Measurements from ENCODE around the gene LURAP1L. TPM values are rescaled to one million over a fixed set of nuclear protein-coding genes. Genes with fewer than 3 reads are reported as not detected.
"Not testable (repeated sequence)": the region's sequence is repeated elsewhere in the genome, so short reads cannot be mapped to it uniquely, and the experiment has no call there.

LURAP1L gene
- total RNA-seq, 1 donor from 2014 or later, result 6.6 TPM

DNA sequence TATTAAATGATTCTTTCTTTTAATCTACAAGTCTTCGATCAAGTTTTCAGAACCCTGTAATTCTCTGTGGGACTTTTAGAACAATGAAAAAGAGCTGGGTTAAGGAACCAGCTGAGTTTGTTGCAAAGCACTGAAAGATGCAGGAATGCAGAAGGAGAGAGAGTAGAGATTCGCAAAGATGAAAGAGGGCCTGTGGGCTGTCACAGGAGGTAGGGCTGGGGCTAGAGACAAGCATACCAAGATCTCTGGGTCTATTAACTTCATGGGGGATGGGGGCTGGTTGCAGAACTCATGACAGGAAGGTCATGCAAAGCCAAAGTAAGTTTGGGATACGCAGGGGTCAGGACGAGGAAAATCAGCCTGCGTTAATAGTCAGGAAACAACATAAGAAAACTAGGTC, 81.8 kb downstream of the LURAP1L start:
- no peak for DNase-seq (ENCODE audit: low spot score)

DNA sequence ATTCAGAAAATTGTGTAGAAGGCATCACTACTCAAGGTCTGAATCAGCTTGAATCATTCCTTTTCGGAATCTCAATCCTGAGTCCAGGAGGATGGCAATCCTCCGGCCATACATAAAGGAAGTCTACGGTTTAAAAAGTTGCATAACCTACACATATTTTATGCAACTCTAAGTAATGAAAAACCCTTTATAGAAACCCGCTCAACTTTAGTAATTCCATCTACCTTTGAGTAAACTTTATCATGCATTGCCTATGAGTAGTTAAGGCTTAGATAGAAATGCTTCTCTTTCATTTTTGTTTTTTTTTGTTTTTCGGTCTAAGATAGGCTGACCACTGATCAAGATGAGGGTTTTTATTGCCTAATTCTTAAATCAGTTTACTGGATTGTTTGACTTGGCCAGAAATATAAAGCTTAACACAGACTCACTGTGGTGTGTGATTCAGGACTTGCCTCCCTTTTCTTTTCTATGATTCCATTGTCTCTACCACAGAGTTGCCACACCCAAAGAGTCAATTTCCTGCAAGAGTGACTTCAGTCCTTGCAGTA, 85.0 kb downstream of the LURAP1L start:
- DNase-seq (ENCODE audit: low spot score), result no peak

DNA sequence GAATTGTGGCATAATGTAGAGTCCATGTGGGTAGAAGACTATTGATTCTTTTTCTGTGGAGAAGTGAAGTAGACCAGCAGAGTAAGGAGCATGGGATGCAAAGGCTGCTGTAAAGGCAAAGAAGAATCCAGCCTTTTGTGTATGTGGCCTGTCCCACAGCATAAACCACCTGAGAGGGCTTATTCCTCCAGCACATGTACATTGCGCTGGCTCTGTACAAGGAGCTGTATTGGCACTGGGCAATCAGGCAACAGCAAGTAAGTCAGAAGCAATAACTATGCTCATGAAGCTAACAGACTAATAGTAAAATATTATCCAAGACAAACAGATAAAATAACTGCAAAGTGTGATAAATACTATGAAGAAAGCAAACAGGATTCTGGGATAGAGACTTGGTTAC, 86.2 kb downstream of the LURAP1L start:
- DNase-seq (ENCODE audit: low spot score), result no peak

DNA sequence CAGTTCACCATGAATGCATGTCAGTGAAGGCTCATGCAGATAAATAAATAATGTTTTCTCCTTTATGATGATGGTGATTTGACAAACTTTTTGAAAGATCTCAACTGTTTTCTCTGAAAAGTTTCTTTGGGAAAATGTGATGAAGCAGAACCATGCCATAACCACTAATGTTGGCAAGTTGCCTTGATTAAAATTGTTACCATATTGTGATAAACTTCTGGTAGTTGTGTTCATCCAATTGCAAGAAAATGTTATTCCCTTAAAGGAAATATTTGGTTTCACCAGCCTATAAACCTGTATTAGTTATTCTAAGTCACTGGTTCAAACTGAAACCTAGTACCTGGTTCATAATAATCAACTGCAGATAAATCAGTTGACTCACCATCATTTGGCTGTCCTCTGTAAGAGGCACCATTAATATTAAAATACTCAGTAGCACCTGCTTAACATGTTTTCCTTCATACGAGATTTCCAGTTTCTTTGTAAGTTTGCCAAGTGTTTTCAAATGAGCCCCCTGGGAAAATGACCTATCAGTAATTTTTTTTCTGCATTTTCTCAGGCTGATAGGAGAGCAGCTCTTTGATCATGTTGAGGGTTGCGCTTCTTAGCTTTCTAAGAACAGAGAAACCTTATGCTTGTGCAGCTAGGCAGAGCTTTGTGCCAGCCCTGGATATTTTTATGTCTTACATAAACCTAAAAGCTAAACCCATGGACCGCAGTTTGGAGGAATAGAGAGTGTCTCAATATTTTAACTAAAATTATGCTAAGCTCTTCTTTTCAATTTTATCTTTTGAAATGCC, 88.0 kb downstream of the LURAP1L start:
- DNase-seq (ENCODE audit: low spot score), result no peak

DNA sequence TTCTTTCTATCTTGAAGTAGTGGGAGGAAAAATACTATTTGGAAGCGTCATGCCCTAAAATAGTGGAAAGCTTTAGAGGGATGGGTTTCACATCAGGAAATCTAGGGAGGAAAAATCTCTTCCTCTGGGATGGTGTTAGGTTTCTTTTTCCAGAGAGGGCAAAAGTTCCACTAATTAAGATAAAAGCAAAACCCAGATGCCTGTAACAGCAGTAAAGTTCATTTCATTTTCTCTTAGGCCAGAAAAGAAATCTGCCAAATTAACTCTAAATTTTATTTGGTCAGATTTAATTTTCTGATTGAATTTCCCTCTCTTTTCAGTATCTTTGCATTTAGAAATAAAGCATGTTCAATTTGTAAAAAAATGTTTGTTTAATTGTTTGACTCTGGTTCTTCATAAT, 88.8 kb downstream of the LURAP1L start:
- DNase-seq (ENCODE audit: low spot score), result no peak

DNA sequence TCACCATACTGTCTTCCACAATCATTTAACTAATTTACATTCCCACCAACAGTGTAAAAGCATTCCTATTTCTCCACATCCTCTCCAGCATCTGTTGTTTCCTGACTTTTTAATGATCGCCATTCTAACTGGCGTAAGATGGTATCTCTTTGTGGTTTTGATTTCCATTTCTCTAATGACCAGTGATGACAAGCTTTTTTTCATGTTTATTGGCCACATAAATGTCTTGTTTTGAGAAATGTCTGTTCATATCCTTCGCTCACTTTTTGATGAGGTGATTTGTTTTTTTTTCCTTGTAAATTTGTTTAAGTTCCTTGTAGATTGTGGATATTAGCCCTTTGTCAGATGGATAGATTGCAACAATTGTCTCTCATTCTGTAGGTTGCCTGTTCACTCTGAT, 90.6 kb downstream of the LURAP1L start:
- not testable (repeated sequence) for DNase-seq (ENCODE audit: low spot score)

Other genes with a start within 250 kb of the LURAP1L start
- gene TYRP1, start 81.6 kb upstream of the LURAP1L start, total RNA-seq, result not detected

All from ureter (tissue), 1 donor.